NT2/D1 (cell line): ENCODE data around the gene NOL6.
"Not testable (repeated sequence)": the region's sequence is repeated elsewhere in the genome, so short reads cannot be mapped to it uniquely, and the experiment has no call there.

Experiments used
- DNase-seq: peaks from one replicate; pipeline ENCODE4 v3.0.0-alpha.2; 2011; ENCODE audit warnings: low read depth, low spot score
- H3K27me3 ChIP-seq: 2 replicates; pipeline ENCODE4 v1.6.0; 2011; ENCODE audit warnings: mild to moderate bottlenecking; ENCODE audit not compliant: insufficient read length, insufficient read depth
- H3K36me3 ChIP-seq: 2 replicates; pipeline ENCODE4 v1.6.1; 2011; ENCODE audit warnings: mild to moderate bottlenecking, low read length, mixed read lengths; ENCODE audit not compliant: insufficient read depth, insufficient read length
- H3K4me1 ChIP-seq: 2 replicates; pipeline ENCODE4 v1.5.1; 2011; ENCODE audit not compliant: insufficient read depth, insufficient read length
- H3K4me3 ChIP-seq: 2 replicates; pipeline ENCODE4 v1.5.1; 2011; ENCODE audit warnings: low read depth; ENCODE audit not compliant: insufficient read length
- H3K9ac ChIP-seq: 2 replicates; pipeline ENCODE4 v1.6.0; 2011; ENCODE audit warnings: low read depth; ENCODE audit not compliant: insufficient read length
- H3K9me3 ChIP-seq: 2 replicates; pipeline ENCODE4 v1.5.1; 2011; ENCODE audit warnings: mild to moderate bottlenecking, low read length; ENCODE audit not compliant: insufficient read depth
- SUZ12 ChIP-seq: IDR thresholded peaks from 2 replicates; pipeline ENCODE4 v1.6.1; 2011; ENCODE audit not compliant: insufficient read length, insufficient read depth; ENCODE audit errors: extremely low read depth
- YY1 ChIP-seq: IDR thresholded peaks from 2 replicates; pipeline ENCODE4 v1.6.1; 2011; ENCODE audit not compliant: insufficient read length, insufficient read depth
- ZNF274 ChIP-seq: IDR thresholded peaks from 2 replicates; pipeline ENCODE4 v1.6.1; 2011; ENCODE audit warnings: mild to moderate bottlenecking, low read depth, low read length

The NOL6 gene

DNA sequence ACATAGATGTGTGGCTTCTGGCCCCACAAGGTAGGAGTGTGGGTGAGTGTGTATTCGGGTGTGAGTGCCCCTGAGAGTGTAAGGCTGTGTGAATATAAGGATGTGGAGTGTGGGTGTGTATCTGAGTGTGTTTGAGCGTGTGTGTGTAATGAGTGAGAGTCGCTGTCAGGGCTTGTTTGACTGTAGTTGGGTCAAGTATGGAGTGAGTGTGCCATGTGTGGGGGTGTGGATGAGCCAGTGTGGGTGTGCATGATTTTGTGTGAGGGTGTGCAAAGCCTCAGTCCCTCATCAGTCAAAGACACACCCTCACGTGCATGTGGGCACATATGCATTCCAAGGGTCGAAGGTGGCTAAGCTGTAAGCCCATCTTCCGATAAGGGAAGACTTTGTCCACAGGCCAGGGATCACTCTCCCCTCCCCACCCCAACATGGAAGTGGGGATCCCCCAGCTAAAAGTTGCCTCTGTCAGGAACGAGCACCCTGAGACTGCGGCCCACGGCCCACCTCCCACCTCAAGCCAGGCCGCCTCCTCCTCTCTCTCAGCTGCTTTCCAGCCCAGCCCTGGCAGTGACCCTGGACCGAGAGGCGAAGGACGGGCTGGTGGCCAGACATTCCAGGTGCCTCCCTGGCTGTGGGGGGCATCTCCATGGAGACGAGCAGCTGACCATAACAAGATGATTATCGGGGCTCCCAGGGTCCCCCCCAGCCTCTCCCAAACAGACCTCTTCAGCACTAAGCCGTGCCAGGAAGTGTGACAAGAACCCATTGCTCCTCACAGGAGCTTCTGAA lies 39.2 kb downstream of the NOL6 start:
- no peak for TF ChIP-seq ZNF274
- TF ChIP-seq SUZ12, result no peak
- TF ChIP-seq YY1, result no peak
- Histone ChIP-seq H3K9ac (no peak overlapping the region), H3K4me3 (no peak overlapping the region), H3K9me3 (no peaks in the 10 kb centered on the region), H3K4me1 (peaks cover 26% of the 10 kb centered on the region), H3K36me3 (no peaks in the 10 kb centered on the region), H3K27me3 (no peaks in the 10 kb centered on the region)
- no peak for DNase-seq

GRCh38 chr9:33433871-33434270 lies 39.9 kb downstream of the NOL6 start:
- H3K27me3 ChIP-seq, result no peaks in the 10 kb centered on the region
- no peaks in the 10 kb centered on the region for H3K9me3 ChIP-seq
- no peaks in the 10 kb centered on the region for H3K36me3 ChIP-seq
- H3K4me3 ChIP-seq, result no peak overlapping the region
- H3K4me1 ChIP-seq, result peaks cover 21% of the 10 kb centered on the region
- no peak for TF ChIP-seq SUZ12
- TF ChIP-seq YY1, result no peak
- no peak for TF ChIP-seq ZNF274
- no peak for DNase-seq
- H3K9ac ChIP-seq, result no peak overlapping the region

- no peaks in the 10 kb centered on the region for H3K36me3 ChIP-seq
- TF ChIP-seq SUZ12, result no peak
- TF ChIP-seq YY1, result no peak
- TF ChIP-seq ZNF274, result no peak
- H3K4me1 ChIP-seq, result peaks cover 19% of the 10 kb centered on the region
- no peaks in the 10 kb centered on the region for H3K27me3 ChIP-seq
- H3K4me3 ChIP-seq, result no peak overlapping the region
- no peak for DNase-seq
- no peaks in the 10 kb centered on the region for H3K9me3 ChIP-seq
- no peak overlapping the region for H3K9ac ChIP-seq
These were observed 42.3 kb downstream of the NOL6 start for GRCh38 chr9:33431420-33431819.

- no peaks in the 10 kb centered on the region for H3K36me3 ChIP-seq
- H3K9me3 ChIP-seq, result no peaks in the 10 kb centered on the region
- no peaks in the 10 kb centered on the region for H3K27me3 ChIP-seq
- H3K9ac ChIP-seq, result no peak overlapping the region
- peaks cover 17% of the 10 kb centered on the region for H3K4me1 ChIP-seq
- TF ChIP-seq SUZ12 (no peak), YY1 (no peak), ZNF274 (no peak)
- H3K4me3 ChIP-seq, result no peak overlapping the region
- DNase-seq, result no peak
These were observed 42.8 kb downstream of the NOL6 start for GRCh38 chr9:33430942-33431341.

DNA sequence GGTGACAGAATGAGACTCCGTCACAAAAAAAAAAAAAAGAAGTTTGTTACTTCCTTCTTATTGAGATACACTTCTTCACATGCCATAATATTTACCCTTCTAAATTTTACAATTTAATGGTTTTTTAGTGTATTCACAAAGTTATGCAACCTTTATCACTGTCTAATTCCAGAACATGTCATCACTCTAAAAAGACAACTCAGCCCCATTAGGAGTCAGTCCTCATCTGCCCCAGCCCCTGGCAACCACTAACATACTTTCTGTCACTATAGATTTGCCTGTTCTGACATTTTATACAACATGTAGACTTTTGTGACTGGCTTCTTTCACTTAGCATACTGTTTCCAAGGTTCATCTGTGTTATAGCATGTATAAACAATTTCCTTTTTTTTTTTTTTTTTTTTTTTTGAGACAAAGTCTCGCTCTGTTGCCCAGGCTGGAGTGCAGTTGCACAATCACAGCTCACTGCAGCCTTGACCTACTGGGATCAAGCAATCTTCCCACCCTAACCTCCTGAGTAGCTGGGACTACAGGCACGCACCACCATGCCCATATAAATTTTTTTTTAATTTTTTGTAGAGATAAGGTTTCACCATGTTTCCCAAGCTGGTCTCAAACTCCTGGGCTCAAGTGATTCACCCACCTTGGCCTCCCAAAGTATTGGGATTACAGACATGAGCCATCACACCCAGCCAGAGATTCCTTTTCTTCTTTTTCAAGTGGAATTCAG lies 44.3 kb downstream of the NOL6 start:
- Histone ChIP-seq H3K9ac (no peak overlapping the region), H3K4me3 (no peak overlapping the region), H3K36me3 (no peaks in the 10 kb centered on the region), H3K27me3 (no peaks in the 10 kb centered on the region), H3K4me1 (peaks cover 4% of the 10 kb centered on the region), H3K9me3 (no peaks in the 10 kb centered on the region)
- no peak for TF ChIP-seq YY1
- DNase-seq, result no peak

- no peak overlapping the region for H3K9ac ChIP-seq
- H3K36me3 ChIP-seq, result no peaks in the 10 kb centered on the region
- no peaks in the 10 kb centered on the region for H3K4me1 ChIP-seq
- no peak overlapping the region for H3K4me3 ChIP-seq
- DNase-seq, result no peak
- H3K27me3 ChIP-seq, result no peaks in the 10 kb centered on the region
- no peak for TF ChIP-seq SUZ12
- H3K9me3 ChIP-seq, result no peaks in the 10 kb centered on the region
These were observed 46.9 kb downstream of the NOL6 start for GRCh38 chr9:33426843-33427293.

- no peaks in the 10 kb centered on the region for H3K36me3 ChIP-seq
- no peaks in the 10 kb centered on the region for H3K9me3 ChIP-seq
- DNase-seq, result no peak
- TF ChIP-seq ZNF274 (no peak), YY1 (no peak), SUZ12 (no peak)
- no peak overlapping the region for H3K4me3 ChIP-seq
- no peaks in the 10 kb centered on the region for H3K4me1 ChIP-seq
- no peaks in the 10 kb centered on the region for H3K27me3 ChIP-seq
- no peak overlapping the region for H3K9ac ChIP-seq
These were observed 48.6 kb downstream of the NOL6 start for GRCh38 chr9:33425128-33425533.

DNA sequence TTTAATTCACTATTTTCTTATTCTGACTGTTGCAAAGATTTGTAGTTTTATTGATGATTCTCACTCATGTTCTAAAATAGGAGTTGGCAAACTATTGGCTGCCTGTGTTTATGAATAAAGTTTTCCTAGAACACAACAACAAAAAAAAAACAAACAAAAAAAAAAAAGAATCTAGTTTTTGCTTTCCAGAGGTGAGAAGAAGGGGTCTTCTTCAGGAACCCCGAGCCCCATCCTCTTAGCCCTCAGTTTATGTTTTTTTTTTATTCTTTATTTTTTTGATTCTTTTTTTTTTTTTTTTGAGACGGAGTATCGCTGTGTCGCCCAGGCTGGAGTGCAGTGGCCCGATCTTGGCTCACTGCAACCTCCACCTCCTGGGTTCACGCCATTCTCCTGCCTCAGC lies 49.2 kb downstream of the NOL6 start:
- not testable (repeated sequence) for H3K4me3 ChIP-seq, H3K9ac ChIP-seq, H3K4me1 ChIP-seq, DNase-seq, H3K27me3 ChIP-seq, H3K36me3 ChIP-seq, H3K9me3 ChIP-seq

GRCh38 chr9:33424043-33424442 lies 49.7 kb downstream of the NOL6 start:
- not testable (repeated sequence) for H3K4me3 ChIP-seq, DNase-seq, H3K9me3 ChIP-seq, H3K36me3 ChIP-seq, H3K4me1 ChIP-seq, H3K27me3 ChIP-seq, H3K9ac ChIP-seq
